Activated CD4-positive, alpha-beta T cell treated with anti-CD3 and anti-CD28 coated beads for 36 hours (primary cell): ENCODE data around the gene OR51D1. TPM values are rescaled to one million over a fixed set of nuclear protein-coding genes. Genes with fewer than 3 reads are reported as not detected.

Source experiments
- ATAC-seq: fragments of 200-7000 bp; cut with Tn5 transposase; one replicate; pipeline ENCODE4 v1.10.0; 2021; ENCODE audit warnings: mild to moderate bottlenecking, moderate library complexity
- CTCF ChIA-PET: fragments of 350-600 bp; sonication (Branson Sonifier 250); formaldehyde crosslinking; loops from one replicate; lab custom pipeline; 2021; ENCODE audit warnings: antibody characterized with exemption; lab: Charles Lee
- POLR2A ChIA-PET: fragments of 350-600 bp; sonication (Branson Sonifier 250); formaldehyde crosslinking; loops from one replicate; lab custom pipeline; 2021; ENCODE audit warnings: antibody characterized with exemption, inconsistent platforms; lab: Charles Lee
- DNase-seq: peaks from one replicate; pipeline ENCODE4 v3.0.0-alpha.2; 2020
- H3K27ac Mint-ChIP-seq: one replicate; pipeline ENCODE4 v1.8.0; 2021; ENCODE audit warnings: mixed read lengths
- H3K27me3 Mint-ChIP-seq: one replicate; pipeline ENCODE4 v1.8.0; 2021; ENCODE audit warnings: mixed read lengths
- H3K36me3 Mint-ChIP-seq: one replicate; pipeline ENCODE4 v1.8.0; 2021; ENCODE audit warnings: low read depth, mixed read lengths
- H3K4me1 Mint-ChIP-seq: one replicate; pipeline ENCODE4 v1.8.0; 2021; ENCODE audit warnings: mixed read lengths
- H3K4me3 Mint-ChIP-seq: one replicate; pipeline ENCODE4 v1.8.0; 2021; ENCODE audit warnings: mild to moderate bottlenecking, moderate library complexity, mixed read lengths
- H3K9me3 Mint-ChIP-seq: one replicate; pipeline ENCODE4 v1.8.0; 2021; ENCODE audit warnings: low read depth, mixed read lengths
- intact Hi-C, 2 experiments: fragments of 100-400 bp; cut with DNase I in 1 of 2; cut with micrococcal nuclease in 1 of 2; formaldehyde crosslinking; loops; one replicate each; pipeline versions ENCODE4 v1.14.2 to v1.15.1; 2022 to 2024; cut with DNase I, micrococcal nuclease
- total RNA-seq, 2 experiments: library from RNA; stranded (reverse); gene quantifications; one replicate each; pipeline ENCODE4 v1.2.3, GENCODE V29; 2021

OR51D1 gene
- total RNA-seq, 2 experiments from 2014 or later = not detected

GRCh38 chr11:4680341-4680740, 43.1 kb downstream of the OR51D1 start:
- Mint-ChIP-seq H3K4me3 (no peak overlapping the region), H3K27ac (no peak overlapping the region), H3K36me3 (no peaks in the 10 kb centered on the region), H3K27me3 (peaks cover 7% of the 10 kb centered on the region), H3K4me1 (no peaks in the 10 kb centered on the region), H3K9me3 (no peaks in the 10 kb centered on the region)
- ATAC-seq = no peak
- intact Hi-C loops = no loop called here
- POLR2A ChIA-PET = no interaction called here
- CTCF ChIA-PET = interaction anchor here (1.1 kb wide), 1 partner anchor 8 kb away, joined by 3 read pairs; no protein-coding TSS in a partner anchor
- DNase-seq = no peak

- DNase-seq (no peak), ATAC-seq (no peak)
- intact Hi-C loops = no loop called here
- Mint-ChIP-seq H3K27me3 (no peaks in the 10 kb centered on the region), H3K9me3 (no peaks in the 10 kb centered on the region), H3K36me3 (no peaks in the 10 kb centered on the region), H3K27ac (no peak overlapping the region), H3K4me1 (no peaks in the 10 kb centered on the region), H3K4me3 (no peak overlapping the region)
- POLR2A ChIA-PET = no interaction called here
- CTCF ChIA-PET = interaction anchor here (1.1 kb wide), 1 partner anchor 56 kb away, joined by 4 read pairs; no protein-coding TSS in a partner anchor
Observed at GRCh38 chr11:4682623-4683419, 45.5 kb downstream of the OR51D1 start.

GRCh38 chr11:4684631-4685285, 47.5 kb downstream of the OR51D1 start:
- H3K4me3 Mint-ChIP-seq = no peak overlapping the region
- POLR2A ChIA-PET = no interaction called here
- H3K9me3 Mint-ChIP-seq = no peaks in the 10 kb centered on the region
- H3K27me3 Mint-ChIP-seq = no peaks in the 10 kb centered on the region
- H3K36me3 Mint-ChIP-seq = no peaks in the 10 kb centered on the region
- no peaks in the 10 kb centered on the region for H3K4me1 Mint-ChIP-seq
- H3K27ac Mint-ChIP-seq = no peak overlapping the region
- no peak for DNase-seq
- CTCF ChIA-PET = no interaction called here
- no peak for ATAC-seq
- intact Hi-C loops = no loop called here

Other genes starting within 250 kb of the OR51D1 start
- gene TRIM21, start 243.8 kb upstream of the OR51D1 start, total RNA-seq = 10 to 100 TPM; 45.6 to 66.6 TPM
- under 1 TPM in 1 of 2 experiments, not detected in 1; 0.18 TPM for gene OR52K2, start 188.2 kb upstream of the OR51D1 start, total RNA-seq
- under 1 TPM in 1 of 2 experiments, not detected in 1; 0.07 TPM for gene OR52K1, start 154.8 kb upstream of the OR51D1 start, total RNA-seq
- gene OR52M1, start 92.3 kb upstream of the OR51D1 start, total RNA-seq = not detected
- not detected for gene OR52I2, start 55.7 kb upstream of the OR51D1 start, total RNA-seq
- gene OR52I1, start 43.4 kb upstream of the OR51D1 start, total RNA-seq = not detected
- gene TRIM68, start 29.2 kb upstream of the OR51D1 start, total RNA-seq = 1 to 10 TPM; 8.9 to 9.2 TPM
- gene OR51E1, start 6.5 kb downstream of the OR51D1 start, total RNA-seq = not detected
- gene OR51E2, start 60.4 kb downstream of the OR51D1 start, total RNA-seq = not detected
- not detected for gene MMP26, start 67.3 kb downstream of the OR51D1 start, total RNA-seq
- not detected for gene OR51F1, start 132.5 kb downstream of the OR51D1 start, total RNA-seq
- gene OR52R1, start 166.9 kb downstream of the OR51D1 start, total RNA-seq = not detected
- gene OR51F2, start 183.8 kb downstream of the OR51D1 start, total RNA-seq = not detected
- not detected for gene OR51S1, start 211.7 kb downstream of the OR51D1 start, total RNA-seq
- gene OR51T1, start 244.4 kb downstream of the OR51D1 start, total RNA-seq = not detected